Measurements from ENCODE around the gene SLC2A9.
"Not testable (repeated sequence)": the region's sequence is repeated elsewhere in the genome, so short reads cannot be mapped to it uniquely, and the experiment has no call there.

SLC2A9 gene

GRCh38 chr4:9997886-9998285, 23.4 kb downstream of the SLC2A9 start:
- peak; percentile 42 for DNase-seq (ENCODE audit: low read depth, low spot score)

GRCh38 chr4:9996319-9997110, 24.8 kb downstream of the SLC2A9 start:
- peak; percentile 52 for DNase-seq (ENCODE audit: low read depth, low spot score)

GRCh38 chr4:9994246-9994847, 26.9 kb downstream of the SLC2A9 start:
- DNase-seq (ENCODE audit: low read depth, low spot score) = no peak

GRCh38 chr4:9989918-9990635, 31.2 kb downstream of the SLC2A9 start:
- no peak for DNase-seq (ENCODE audit: low read depth, low spot score)

GRCh38 chr4:9988933-9989332, 32.4 kb downstream of the SLC2A9 start:
- DNase-seq (ENCODE audit: low read depth, low spot score) = no peak

- DNase-seq (ENCODE audit: low read depth, low spot score) = no peak
Observed at GRCh38 chr4:9988363-9988749, 32.9 kb downstream of the SLC2A9 start.

GRCh38 chr4:9987749-9988362, 33.4 kb downstream of the SLC2A9 start:
- no peak for DNase-seq (ENCODE audit: low read depth, low spot score)

- DNase-seq (ENCODE audit: low read depth, low spot score) = no peak
Observed at GRCh38 chr4:9984621-9985020, 36.7 kb downstream of the SLC2A9 start.

GRCh38 chr4:9983211-9983610, 38.1 kb downstream of the SLC2A9 start:
- no peak for DNase-seq (ENCODE audit: low read depth, low spot score)

- not testable (repeated sequence) for DNase-seq (ENCODE audit: low read depth, low spot score)
Observed at GRCh38 chr4:9981899-9982298, 39.4 kb downstream of the SLC2A9 start.

- no peak for DNase-seq (ENCODE audit: low read depth, low spot score)
Observed at GRCh38 chr4:9980898-9981297, 40.4 kb downstream of the SLC2A9 start.

GRCh38 chr4:9979101-9979701, 42.1 kb downstream of the SLC2A9 start:
- peak; percentile 65 for DNase-seq (ENCODE audit: low read depth, low spot score)

- no peak for DNase-seq (ENCODE audit: low read depth, low spot score)
Observed at GRCh38 chr4:9977518-9978031, 43.7 kb downstream of the SLC2A9 start.

GRCh38 chr4:9976781-9977180, 44.5 kb downstream of the SLC2A9 start:
- no peak for DNase-seq (ENCODE audit: low read depth, low spot score)

- no peak for DNase-seq (ENCODE audit: low read depth, low spot score)
Observed at GRCh38 chr4:9976293-9976692, 45.0 kb downstream of the SLC2A9 start.

GRCh38 chr4:9971711-9972110, 49.6 kb downstream of the SLC2A9 start:
- no peak for DNase-seq (ENCODE audit: low read depth, low spot score)

GRCh38 chr4:9970399-9971011, 50.8 kb downstream of the SLC2A9 start:
- no peak for DNase-seq (ENCODE audit: low read depth, low spot score)

GRCh38 chr4:9969526-9970398, 51.5 kb downstream of the SLC2A9 start:
- peak; percentile 21 for DNase-seq (ENCODE audit: low read depth, low spot score)

GRCh38 chr4:9968472-9968871, 52.8 kb downstream of the SLC2A9 start:
- no peak for DNase-seq (ENCODE audit: low read depth, low spot score)

GRCh38 chr4:9964879-9965278, 56.4 kb downstream of the SLC2A9 start:
- no peak for DNase-seq (ENCODE audit: low read depth, low spot score)
